ENCODE data around the gene HAPLN3.

The HAPLN3 gene

DNA sequence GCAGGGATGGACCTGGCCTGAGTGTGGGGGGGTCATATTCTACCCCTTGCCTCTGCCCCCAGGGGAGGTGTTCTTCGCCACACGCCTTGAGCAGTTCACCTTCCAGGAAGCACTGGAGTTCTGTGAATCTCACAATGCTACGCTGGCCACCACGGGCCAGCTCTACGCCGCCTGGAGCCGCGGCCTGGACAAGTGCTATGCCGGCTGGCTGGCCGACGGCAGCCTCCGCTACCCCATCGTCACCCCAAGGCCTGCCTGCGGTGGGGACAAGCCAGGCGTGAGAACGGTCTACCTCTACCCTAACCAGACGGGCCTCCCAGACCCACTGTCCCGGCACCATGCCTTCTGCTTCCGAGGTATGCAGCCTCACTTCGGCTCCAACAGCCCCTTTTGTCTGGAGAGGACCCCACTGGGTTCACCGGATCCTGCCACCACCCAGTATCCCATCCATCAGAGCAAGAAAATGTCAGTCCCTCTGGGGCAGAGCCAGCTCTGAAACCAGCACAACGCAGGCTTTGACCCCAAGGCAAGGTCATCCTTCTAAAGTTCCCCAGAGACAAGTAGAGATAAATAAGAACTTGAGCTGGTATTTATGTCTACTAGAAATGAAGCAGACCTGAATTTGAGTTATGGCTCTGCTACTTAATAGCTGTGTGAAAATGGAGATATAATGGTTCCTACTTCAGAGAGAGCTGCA is 45.8 kb downstream of the HAPLN3 start:
- no peak for TF ChIP-seq CTCF (IDR thresholded peaks at IDR 0.05; ENCODE audit: low read length, missing control alignments)
- H3K4me3 ChIP-seq (replicated peaks; ENCODE audit: low read depth, low read length), result no peak overlapping the region
- no peak for DNase-seq (ENCODE audit: low read depth)

DNA sequence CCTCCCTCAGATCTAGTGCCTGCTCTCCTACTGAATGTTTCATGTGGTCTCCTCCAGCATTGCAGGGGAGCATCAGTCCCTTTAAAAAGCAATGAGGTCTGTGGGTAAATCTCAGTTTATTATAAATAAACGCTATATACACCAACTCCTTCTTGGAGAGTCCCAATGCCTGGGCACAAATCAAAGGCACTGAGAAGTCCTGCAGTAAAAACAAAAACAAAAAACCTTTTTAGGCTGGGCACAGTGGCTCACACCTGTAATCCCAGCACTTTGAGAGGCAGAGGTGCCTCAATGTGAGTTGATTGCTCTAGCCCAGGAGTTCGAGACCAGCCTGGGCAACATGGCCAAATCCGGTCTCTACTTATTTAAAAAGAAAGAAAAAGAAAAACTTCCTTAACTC is 47.1 kb downstream of the HAPLN3 start:
- TF ChIP-seq CTCF (IDR thresholded peaks at IDR 0.05; ENCODE audit: low read length, missing control alignments), result no peak
- H3K4me3 ChIP-seq (replicated peaks; ENCODE audit: low read depth, low read length), result no peak overlapping the region
- no peak for DNase-seq (ENCODE audit: low read depth)

DNA sequence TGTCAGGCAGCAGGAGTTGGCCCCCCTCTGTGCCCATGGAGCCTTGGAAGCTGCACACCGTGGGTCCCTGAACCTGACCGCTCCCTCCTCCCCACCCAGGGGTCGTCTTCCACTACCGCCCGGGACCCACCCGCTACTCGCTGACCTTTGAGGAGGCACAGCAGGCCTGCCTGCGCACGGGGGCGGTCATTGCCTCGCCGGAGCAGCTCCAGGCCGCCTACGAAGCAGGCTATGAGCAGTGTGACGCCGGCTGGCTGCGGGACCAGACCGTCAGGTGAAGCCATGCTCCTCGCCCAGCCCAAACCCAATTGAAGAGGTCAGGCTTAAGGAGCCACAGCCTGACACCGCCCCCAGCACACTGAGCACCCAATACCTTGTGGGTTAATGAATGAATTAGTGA is 48.2 kb downstream of the HAPLN3 start:
- DNase-seq (ENCODE audit: low read depth), result no peak
- no peak overlapping the region for H3K4me3 ChIP-seq (replicated peaks; ENCODE audit: low read depth, low read length)
- no peak for TF ChIP-seq CTCF (IDR thresholded peaks at IDR 0.05; ENCODE audit: low read length, missing control alignments)

DNA sequence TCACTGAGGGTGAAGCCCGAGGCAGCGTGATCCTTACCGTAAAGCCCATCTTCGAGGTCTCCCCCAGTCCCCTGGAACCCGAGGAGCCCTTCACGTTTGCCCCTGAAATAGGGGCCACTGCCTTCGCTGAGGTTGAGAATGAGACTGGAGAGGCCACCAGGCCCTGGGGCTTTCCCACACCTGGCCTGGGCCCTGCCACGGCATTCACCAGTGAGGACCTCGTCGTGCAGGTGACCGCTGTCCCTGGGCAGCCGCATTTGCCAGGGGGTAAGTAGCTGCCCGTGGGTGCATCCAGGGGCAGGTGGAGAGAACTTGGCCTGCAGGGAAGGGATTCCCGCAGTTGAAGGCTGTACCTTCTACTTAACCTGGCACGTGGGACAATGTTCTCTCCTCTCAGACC is 49.7 kb downstream of the HAPLN3 start:
- no peak for DNase-seq (ENCODE audit: low read depth)
- no peak for TF ChIP-seq CTCF (IDR thresholded peaks at IDR 0.05; ENCODE audit: low read length, missing control alignments)
- no peak overlapping the region for H3K4me3 ChIP-seq (replicated peaks; ENCODE audit: low read depth, low read length)

- H3K4me3 ChIP-seq (replicated peaks; ENCODE audit: low read depth, low read length), result no peak overlapping the region
- no peak for TF ChIP-seq CTCF (IDR thresholded peaks at IDR 0.05; ENCODE audit: low read length, missing control alignments)
- DNase-seq (ENCODE audit: low read depth), result no peak
Observed at GRCh38 chr15:88844749-88845386, 50.5 kb downstream of the HAPLN3 start.

GRCh38 chr15:88843334-88843733 is 52.0 kb downstream of the HAPLN3 start:
- no peak for DNase-seq (ENCODE audit: low read depth)
- no peak overlapping the region for H3K4me3 ChIP-seq (replicated peaks; ENCODE audit: low read depth, low read length)
- no peak for TF ChIP-seq CTCF (IDR thresholded peaks at IDR 0.05; ENCODE audit: low read length, missing control alignments)

- no peak for DNase-seq (ENCODE audit: low read depth)
- no peak for TF ChIP-seq CTCF (IDR thresholded peaks at IDR 0.05; ENCODE audit: low read length, missing control alignments)
- H3K4me3 ChIP-seq (replicated peaks; ENCODE audit: low read depth, low read length), result no peak overlapping the region
Observed at GRCh38 chr15:88842156-88842555, 53.2 kb downstream of the HAPLN3 start.

Measured in fibroblast of pulmonary artery (primary cell).